ENCODE measurements around the gene HIF1A. TPM values are rescaled to one million over a fixed set of nuclear protein-coding genes. Genes with fewer than 3 reads are reported as not detected.

Gene HIF1A
- total RNA-seq, 1 donor from 2014 or later, result 124 TPM

DNA sequence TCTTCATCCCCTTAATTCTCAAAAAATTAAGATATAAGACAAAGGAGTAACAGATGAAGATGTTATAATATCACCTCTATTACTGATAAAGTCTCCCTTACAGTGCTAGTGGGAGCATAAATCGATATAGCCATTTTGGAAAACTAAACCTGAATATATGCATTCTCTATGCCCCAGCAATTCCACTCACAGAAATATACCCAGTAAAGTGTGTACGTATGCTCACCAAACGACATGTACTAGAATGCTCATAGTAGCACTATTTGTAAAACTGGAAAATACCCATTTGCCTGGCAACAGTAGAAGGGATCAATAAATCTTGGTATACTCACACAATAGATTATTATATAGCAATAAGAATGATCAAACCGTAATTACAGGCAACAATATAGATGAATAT is 44.0 kb upstream of the HIF1A start:
- TF ChIP-seq, protein P1, sequence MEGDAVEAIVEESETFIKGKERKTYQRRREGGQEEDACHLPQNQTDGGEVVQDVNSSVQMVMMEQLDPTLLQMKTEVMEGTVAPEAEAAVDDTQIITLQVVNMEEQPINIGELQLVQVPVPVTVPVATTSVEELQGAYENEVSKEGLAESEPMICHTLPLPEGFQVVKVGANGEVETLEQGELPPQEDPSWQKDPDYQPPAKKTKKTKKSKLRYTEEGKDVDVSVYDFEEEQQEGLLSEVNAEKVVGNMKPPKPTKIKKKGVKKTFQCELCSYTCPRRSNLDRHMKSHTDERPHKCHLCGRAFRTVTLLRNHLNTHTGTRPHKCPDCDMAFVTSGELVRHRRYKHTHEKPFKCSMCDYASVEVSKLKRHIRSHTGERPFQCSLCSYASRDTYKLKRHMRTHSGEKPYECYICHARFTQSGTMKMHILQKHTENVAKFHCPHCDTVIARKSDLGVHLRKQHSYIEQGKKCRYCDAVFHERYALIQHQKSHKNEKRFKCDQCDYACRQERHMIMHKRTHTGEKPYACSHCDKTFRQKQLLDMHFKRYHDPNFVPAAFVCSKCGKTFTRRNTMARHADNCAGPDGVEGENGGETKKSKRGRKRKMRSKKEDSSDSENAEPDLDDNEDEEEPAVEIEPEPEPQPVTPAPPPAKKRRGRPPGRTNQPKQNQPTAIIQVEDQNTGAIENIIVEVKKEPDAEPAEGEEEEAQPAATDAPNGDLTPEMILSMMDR (IDR thresholded peaks at IDR 0.05; ENCODE audit: unreplicated experiment), result no peak
- H3K4me3 Mint-ChIP-seq, result no peak overlapping the region
- peaks cover 19% of the 10 kb centered on the region for H3K4me1 Mint-ChIP-seq
- H3K27me3 Mint-ChIP-seq (ENCODE audit: low read depth), result no peaks in the 10 kb centered on the region
- DNase-seq (ENCODE audit: low spot score in 2 of 2, unreplicated experiment in 2 of 2), result no peak
- H3K9me3 Mint-ChIP-seq, result no peaks in the 10 kb centered on the region
- no peaks in the 10 kb centered on the region for H3K36me3 Mint-ChIP-seq
- no peak overlapping the region for H3K27ac Mint-ChIP-seq

DNA sequence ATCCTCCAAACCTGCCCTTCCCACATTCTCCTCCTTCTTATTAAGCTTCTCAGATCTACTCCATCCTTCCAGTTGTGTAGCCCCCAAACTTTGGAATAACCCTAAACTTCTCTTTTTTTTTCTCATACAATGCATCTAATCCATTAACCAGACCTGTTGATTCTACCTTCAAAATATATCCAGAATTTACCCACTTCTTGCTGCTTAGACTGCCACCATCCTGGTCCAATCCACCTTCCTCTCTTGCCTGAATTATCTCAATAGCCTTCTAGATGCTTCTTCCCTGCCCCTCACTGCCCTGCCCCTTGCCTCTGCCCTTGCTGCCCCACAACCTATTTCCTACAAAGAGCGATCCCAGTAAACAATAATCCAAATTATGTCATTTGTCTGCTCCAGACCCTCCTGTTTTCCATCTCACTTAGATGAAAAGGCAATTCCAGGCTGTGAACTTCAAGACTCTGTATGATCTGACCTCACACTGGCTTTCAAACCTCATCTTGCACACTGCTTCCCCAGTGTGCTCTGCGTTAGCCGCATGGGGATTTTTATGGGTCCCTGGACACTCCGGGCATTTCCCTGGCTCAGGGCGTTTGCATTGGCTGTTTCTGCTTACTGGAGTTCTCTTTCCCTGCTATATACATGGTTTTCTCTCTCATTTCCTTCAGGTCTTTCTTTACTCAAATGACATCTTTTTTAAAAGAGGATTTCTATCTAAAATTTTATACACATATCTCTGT is 42.6 kb upstream of the HIF1A start:
- Mint-ChIP-seq H3K9me3 (no peaks in the 10 kb centered on the region), H3K4me1 (peaks cover 6% of the 10 kb centered on the region), H3K27ac (no peak overlapping the region), H3K4me3 (no peak overlapping the region), H3K36me3 (no peaks in the 10 kb centered on the region), H3K27me3 (ENCODE audit: low read depth) (no peaks in the 10 kb centered on the region)
- no peak for DNase-seq (ENCODE audit: low spot score in 2 of 2, unreplicated experiment in 2 of 2)
- TF ChIP-seq, protein P1 (IDR thresholded peaks at IDR 0.05; ENCODE audit: unreplicated experiment), result no peak

DNA sequence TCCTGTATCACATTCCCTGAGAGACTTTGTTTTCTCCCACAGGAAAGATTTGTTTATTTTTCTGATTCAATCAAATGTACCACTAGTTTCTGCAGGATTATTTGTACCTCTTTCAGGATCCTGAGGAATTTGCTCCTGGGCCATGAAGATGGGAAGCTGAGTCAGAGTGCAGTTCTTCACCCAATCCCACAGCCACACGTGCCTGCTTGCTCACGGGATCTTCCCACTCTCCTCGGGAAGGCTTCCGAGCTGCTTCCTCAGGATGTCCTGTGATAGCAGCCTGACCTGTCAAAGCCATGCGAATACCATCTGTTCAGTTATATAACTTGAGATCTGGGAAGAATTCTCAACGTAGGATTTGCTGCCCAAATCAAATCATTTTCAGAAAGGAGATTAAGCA is 41.8 kb upstream of the HIF1A start:
- no peaks in the 10 kb centered on the region for H3K27me3 Mint-ChIP-seq (ENCODE audit: low read depth)
- no peak overlapping the region for H3K27ac Mint-ChIP-seq
- no peak for DNase-seq (ENCODE audit: low spot score in 2 of 2, unreplicated experiment in 2 of 2)
- H3K36me3 Mint-ChIP-seq, result no peaks in the 10 kb centered on the region
- H3K9me3 Mint-ChIP-seq, result no peaks in the 10 kb centered on the region
- H3K4me1 Mint-ChIP-seq, result no peaks in the 10 kb centered on the region
- H3K4me3 Mint-ChIP-seq, result no peak overlapping the region
- TF ChIP-seq, protein P1 (IDR thresholded peaks at IDR 0.05; ENCODE audit: unreplicated experiment), result no peak

DNA sequence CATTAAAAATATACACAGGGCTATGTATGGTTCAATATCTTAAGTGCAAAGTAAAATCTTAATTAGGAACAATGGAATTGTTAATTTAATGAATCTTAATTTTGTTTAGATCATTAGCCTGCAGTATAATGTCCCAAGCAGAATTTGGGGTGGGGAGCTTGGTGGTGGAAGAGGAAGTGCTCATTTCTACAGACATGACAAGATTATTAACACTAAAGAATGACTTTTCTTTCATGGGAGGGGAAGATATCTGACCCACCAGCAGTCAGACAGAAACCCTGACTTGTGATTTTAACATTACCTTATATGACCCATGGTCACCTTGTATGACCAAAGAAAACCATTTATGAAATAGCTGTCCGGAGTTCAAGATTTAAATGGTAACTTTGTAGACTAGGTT is 41.3 kb upstream of the HIF1A start:
- H3K36me3 Mint-ChIP-seq, result no peaks in the 10 kb centered on the region
- H3K4me3 Mint-ChIP-seq, result no peak overlapping the region
- no peak overlapping the region for H3K27ac Mint-ChIP-seq
- H3K4me1 Mint-ChIP-seq, result no peaks in the 10 kb centered on the region
- no peak for DNase-seq (ENCODE audit: low spot score in 2 of 2, unreplicated experiment in 2 of 2)
- H3K9me3 Mint-ChIP-seq, result no peaks in the 10 kb centered on the region
- no peaks in the 10 kb centered on the region for H3K27me3 Mint-ChIP-seq (ENCODE audit: low read depth)
- TF ChIP-seq, protein P1 (IDR thresholded peaks at IDR 0.05; ENCODE audit: unreplicated experiment), result no peak

DNA sequence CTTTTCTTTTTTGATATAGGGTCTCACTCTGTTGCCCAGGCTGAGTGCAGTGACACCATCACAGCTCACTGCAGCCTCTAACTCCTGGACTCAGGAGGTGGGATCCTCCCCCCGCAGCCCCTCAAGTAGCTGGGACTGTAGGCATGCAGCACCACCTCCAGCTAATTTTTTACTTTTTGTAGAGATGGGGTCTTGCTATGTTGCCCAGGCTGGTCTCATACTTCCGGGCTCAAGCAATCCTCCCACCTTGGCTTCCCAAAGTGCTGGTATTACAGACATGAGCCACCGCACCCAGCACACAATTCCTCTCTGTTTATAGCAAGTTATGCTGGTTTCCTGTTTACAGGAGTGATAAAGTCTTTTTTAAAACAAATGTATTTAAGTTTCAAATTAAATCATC is 39.5 kb upstream of the HIF1A start:
- Mint-ChIP-seq H3K4me1 (peaks cover 7% of the 10 kb centered on the region), H3K27me3 (ENCODE audit: low read depth) (no peaks in the 10 kb centered on the region), H3K4me3 (no peak overlapping the region), H3K36me3 (no peaks in the 10 kb centered on the region), H3K27ac (no peak overlapping the region), H3K9me3 (no peaks in the 10 kb centered on the region)
- TF ChIP-seq, protein P1 (IDR thresholded peaks at IDR 0.05; ENCODE audit: unreplicated experiment), result no peak
- no peak for DNase-seq (ENCODE audit: low spot score in 2 of 2, unreplicated experiment in 2 of 2)

Data from mesothelial cell of epicardium (in vitro differentiated cells).